22Rv1 (cell line): ENCODE measurements around the gene NPNT.

Experiments used
- CTCF ChIP-seq: fragments of 450-650 bp; IDR thresholded peaks from 2 replicates; pipeline ENCODE4 v1.5.1; 2017; ENCODE audit warnings: mild to moderate bottlenecking
- ZFX ChIP-seq: fragments of 450-650 bp; IDR thresholded peaks from 2 replicates; pipeline ENCODE4 v1.6.1; 2017; ENCODE audit warnings: antibody characterized with exemption, borderline replicate concordance

- no peak for TF ChIP-seq CTCF
- TF ChIP-seq ZFX: no peak
Measured at GRCh38 chr4:105887508-105887907, 7.8 kb upstream of the NPNT start.
